ENCODE data around the gene SMIM45.
"Not testable (repeated sequence)": the region's sequence is repeated elsewhere in the genome, so short reads cannot be mapped to it uniquely, and the experiment has no call there.

SMIM45 gene

DNA sequence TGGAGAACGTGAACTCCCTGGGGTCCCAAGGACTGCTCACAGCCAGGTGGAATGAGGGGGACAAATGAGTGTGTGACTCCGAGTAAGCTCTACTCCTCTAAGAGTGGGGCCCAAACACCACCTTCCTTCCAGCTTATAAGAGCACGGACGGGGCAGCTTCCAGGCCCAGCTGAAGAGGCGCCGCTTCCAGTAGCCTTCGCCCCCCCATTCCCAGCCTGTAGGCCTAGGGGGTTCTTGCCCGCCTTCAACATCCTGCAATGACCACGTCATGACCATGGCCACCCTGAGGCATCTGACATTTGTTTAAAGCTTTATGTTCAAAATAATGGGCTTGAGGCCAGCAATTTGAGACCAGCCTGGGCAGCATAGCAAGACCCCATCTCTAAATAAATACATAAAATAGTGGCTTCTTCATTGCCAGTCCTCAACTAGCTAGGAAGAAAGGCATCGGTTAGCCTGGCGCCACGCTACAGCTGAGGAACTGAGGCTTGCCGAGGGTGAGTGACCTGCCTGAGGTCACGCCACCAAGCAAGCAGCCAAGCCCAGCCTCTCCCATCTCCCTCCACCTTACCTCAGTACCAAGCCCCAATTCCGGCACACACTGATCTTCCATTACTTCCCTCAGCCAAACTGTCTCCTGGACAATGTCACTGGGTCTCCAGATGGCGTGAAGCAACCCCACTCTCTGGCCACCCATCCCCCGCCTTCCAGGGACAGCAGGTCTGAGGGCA lies 17.5 kb upstream of the SMIM45 start:
- no peak for DNase-seq (ENCODE audit: low spot score)

GRCh38 chr22:41935015-41935351 lies 17.0 kb upstream of the SMIM45 start:
- no peak for DNase-seq (ENCODE audit: low spot score)

GRCh38 chr22:41935509-41935908 lies 16.4 kb upstream of the SMIM45 start:
- DNase-seq (ENCODE audit: low spot score), result no peak

DNA sequence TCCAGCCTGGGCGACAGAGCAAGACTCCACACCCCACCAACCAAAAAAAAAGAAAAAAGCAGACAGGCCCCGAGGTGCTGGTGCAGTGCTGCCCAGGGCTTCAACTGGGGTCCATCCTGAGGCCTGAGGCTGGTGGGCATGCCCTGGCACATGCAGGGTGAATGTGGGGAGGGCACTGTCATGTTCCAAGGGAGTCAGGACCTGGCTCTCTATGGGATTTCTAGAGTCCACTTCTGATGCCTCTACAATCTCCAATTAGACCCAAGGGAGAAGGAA lies 15.1 kb upstream of the SMIM45 start:
- DNase-seq (ENCODE audit: low spot score), result no peak

DNA sequence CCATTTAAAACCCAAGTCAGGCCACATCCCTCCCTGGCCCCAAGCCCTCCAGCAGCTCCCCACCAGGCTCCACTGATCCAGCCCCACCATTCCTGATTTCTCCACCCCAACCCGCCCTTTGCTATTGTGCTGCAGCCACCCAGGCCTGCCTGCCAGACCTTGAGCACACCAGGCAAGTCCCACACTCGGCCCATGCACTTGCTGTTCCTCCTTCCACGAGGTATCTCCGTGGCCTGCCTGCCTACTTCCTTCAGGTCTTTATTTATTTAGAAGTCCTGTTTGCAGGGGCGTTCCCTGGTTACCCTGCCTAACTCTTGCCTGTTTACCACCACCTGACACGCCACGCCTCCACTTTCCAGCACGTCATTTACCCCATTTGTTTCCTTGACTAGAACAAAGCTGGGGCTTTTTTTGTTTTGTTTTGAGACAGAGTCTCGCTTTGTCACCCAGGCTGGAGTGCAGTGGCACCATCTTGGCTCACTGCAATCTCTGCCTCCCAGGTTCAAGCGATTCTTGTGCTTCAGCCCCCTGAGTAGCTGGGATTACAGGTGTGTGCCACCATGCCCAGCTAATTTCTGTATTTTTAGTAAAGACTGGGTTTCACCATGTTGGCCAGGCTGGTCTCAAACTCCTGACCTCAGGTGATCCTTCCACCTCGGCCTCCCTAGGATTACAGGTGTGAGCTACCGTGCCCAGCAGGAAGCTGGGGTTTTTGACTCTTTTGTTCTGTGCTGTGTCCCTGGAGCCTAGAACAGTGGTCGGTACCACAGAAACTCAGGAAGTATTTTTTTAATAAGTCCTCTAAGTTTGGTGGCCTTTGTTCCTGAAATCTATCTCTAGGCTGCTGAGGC lies 11.7 kb upstream of the SMIM45 start:
- no peak for DNase-seq (ENCODE audit: low spot score)

- peak; percentile 89 for DNase-seq (ENCODE audit: low spot score)
These were observed 10.9 kb upstream of the SMIM45 start for GRCh38 chr22:41940832-41941765.

- no peak for DNase-seq (ENCODE audit: low spot score)
These were observed 8.2 kb upstream of the SMIM45 start for GRCh38 chr22:41943661-41944209.

DNA sequence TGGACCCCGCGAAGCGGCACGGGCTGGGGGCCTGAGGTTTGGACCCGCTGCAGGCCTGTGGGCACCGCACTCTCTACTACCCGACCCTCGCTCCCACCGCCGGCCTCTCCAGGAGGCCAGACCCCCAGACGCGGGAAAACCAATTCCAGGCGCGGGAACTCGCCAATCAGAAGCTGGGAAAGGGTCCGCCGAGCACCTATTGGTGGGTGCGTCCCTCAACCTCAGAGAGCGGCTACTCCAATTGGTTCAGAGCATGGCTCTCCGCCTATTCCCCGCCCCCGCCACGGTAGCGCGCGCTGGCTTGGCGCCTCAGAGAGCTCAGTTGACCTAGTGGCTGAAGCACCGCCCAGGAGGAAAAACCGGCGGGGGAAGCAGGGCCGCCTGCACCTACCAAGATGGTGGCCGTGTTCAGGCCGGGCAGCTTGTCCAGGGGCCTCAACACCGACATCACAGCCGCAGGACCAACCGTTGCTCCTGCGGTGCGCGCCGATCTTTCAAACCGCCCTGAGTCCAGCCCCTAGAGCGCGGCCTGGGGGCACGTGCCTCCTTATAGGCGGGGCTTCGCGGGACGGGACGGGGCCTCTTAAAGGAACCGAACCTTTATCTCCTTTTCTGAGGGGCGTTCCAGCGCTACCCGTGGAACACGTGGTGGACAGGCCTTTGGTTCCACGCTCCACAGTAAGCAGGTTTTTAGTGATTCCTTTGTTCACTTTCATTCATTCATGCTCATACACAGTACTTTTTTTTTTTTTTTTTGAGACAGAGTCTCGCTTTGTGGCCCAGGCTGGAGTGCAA lies 5.1 kb upstream of the SMIM45 start, which contains the start of gene CENPM:
Gene CENPM, minus strand, starts transcription at position 524 of the 795 bp plus-strand sequence. Its CDS starts 76 bp downstream, at position 448.
- DNase-seq (ENCODE audit: low spot score), result peak; percentile 98

GRCh38 chr22:41947424-41948080 lies 4.4 kb upstream of the SMIM45 start:
- no peak for DNase-seq (ENCODE audit: low spot score)

DNA sequence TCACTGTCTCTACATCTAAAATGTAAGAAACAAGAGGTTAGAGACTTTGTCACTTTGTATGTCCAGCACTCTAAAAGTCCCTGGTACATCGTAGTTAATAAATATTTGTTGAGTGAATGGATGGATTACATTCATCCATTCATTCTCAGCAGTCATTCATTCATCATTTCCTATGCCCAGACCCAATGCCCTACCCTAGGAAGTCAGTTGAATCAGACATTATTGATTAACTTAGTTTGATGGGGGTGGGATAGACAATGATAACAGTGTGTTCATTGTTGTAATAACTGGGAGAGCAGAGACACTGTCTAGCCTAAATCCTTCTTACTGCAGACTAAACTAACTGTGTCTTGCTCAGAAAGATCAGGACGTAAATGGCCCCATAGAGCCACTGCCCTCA lies 3.8 kb upstream of the SMIM45 start:
- DNase-seq (ENCODE audit: low spot score), result no peak

GRCh38 chr22:41948928-41949296 lies 3.0 kb upstream of the SMIM45 start:
- not testable (repeated sequence) for DNase-seq (ENCODE audit: low spot score)

DNA sequence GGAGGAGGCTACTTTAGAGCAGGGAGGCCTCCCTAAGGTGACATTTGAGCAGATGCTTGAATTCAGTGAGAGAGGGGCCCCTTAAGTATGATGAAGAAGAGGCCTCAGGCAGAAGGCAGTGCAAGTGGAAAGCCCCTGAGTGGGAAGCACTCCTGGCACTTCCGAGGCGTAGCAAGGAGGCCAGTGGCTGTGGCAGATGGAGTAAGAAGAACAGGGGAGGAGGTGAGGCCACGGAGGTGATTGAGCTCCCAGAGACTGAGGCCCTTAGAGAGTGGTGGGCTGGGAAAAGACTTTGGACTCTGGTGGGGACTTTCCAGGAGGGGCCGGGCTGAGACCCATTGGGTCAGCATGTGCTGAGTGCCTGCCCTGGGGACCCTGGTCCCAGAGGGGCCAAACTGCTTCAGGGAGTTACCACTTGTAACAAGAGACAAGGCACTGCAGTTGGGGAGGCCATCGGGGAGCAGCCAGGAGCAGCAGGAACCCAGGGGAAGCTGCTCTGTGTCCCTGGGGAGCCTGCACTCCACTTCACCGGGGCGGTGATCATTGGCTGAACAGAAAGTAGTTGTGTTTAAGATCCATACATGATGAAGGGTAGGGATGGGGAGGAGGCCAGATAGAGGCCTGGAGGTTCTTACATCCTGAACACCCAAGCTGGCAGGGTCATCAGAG lies 2.5 kb upstream of the SMIM45 start:
- DNase-seq (ENCODE audit: low spot score), result no peak

DNA sequence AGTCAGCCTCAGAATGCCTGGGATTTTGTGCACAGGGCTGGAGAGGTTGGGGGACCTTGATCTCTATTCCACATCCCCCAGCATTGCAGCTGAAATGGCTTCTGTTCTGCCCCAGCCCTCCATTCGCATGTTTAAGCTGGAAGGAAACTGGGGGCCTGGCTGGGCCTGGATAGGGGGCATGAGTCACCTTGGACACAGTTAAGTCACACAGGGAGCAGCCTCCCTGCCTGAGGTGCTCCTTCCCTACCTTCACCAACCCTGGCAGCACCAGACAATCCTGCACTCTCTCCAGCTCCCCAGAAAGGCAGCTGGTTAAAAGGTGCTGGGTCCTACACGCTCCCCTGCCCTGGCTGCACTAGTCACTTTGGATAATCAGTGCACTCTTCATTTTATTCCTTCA lies 763 bp downstream of the SMIM45 start:
- DNase-seq (ENCODE audit: low spot score), result no peak

GRCh38 chr22:41957941-41958556 lies 6.1 kb downstream of the SMIM45 start:
- no peak for DNase-seq (ENCODE audit: low spot score)

DNA sequence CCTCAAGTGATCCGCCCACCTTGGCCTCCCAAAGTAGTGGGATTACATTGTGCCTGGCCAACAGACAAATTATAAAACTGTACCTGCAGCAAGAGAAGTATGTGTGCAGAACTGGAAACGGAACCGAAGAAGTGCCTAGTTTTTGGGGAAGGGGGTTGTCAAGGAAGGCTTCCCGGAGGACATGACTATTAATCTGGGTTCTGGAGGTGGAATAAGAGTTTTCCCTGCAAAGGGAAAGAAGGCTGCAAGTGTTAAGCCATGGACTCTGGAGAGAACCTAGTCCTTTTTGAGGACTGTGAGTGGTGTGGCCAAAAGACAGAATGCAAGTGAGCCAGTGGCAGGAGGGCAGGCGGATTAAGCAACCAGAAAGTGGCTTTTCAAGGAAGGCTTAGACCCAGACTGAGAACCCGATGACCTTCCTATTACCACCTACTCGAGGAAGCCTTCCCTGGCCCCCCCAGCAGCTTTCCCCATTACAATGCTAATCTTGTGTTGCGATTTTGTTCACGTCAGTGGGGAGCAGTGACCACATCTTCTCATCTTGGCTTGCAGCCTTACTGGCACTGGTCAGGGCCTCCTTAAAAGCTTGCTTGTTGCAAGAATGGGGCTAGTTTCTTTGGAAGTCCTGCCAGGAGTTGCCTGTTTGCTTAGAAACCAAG lies 11.6 kb downstream of the SMIM45 start:
- DNase-seq (ENCODE audit: low spot score), result no peak

- no peak for DNase-seq (ENCODE audit: low spot score)
These were observed 12.2 kb downstream of the SMIM45 start for GRCh38 chr22:41964112-41964491.

- DNase-seq (ENCODE audit: low spot score), result no peak
These were observed 14.3 kb downstream of the SMIM45 start for GRCh38 chr22:41966225-41966606.

- no peak for DNase-seq (ENCODE audit: low spot score)
These were observed 14.8 kb downstream of the SMIM45 start for GRCh38 chr22:41966607-41967240.

GRCh38 chr22:41968601-41969000 lies 16.7 kb downstream of the SMIM45 start:
- no peak for DNase-seq (ENCODE audit: low spot score)
